H1 (cell line): ENCODE data around the gene CBL. TPM values are rescaled to one million over a fixed set of nuclear protein-coding genes. Genes with fewer than 3 reads are reported as not detected.
A peak's percentile ranks its signal among the peaks of the same experiment; 100 is the strongest.

Experiments
- JUN ChIP-seq: IDR thresholded peaks from 2 replicates; pipeline ENCODE4 v1.6.1; 2011; ENCODE audit warnings: low read depth, mild to moderate bottlenecking, improper control_type of control experiment, low read length
- JUND ChIP-seq: IDR thresholded peaks from 2 replicates; pipeline ENCODE4 v1.6.1; 2011; ENCODE audit warnings: mild to moderate bottlenecking, improper control_type of control experiment, low read length
- KDM1A ChIP-seq: fragments of 200-600, 300-600 bp; sonication (generic); IDR thresholded peaks from 2 replicates; pipeline ENCODE4 v1.7.1; 2016; ENCODE audit warnings: mild to moderate bottlenecking, low read length, borderline replicate concordance
- SIX5 ChIP-seq: IDR thresholded peaks from 2 replicates; pipeline ENCODE4 v1.6.1; 2011; ENCODE audit warnings: mild to moderate bottlenecking, low read depth, low read length
- polyA plus RNA-seq, 7 experiments: library from polyadenylated mRNA; depleted of rRNA in 3 of 7; stranded (reverse) in 5 of 7; unstranded in 2 of 7; fragments of >200 nt in 5 of 7; fragments of 200-250 nt in 2 of 7; gene quantifications; 1 replicate in 5 of 7; 2 replicates in 1 of 7; 4 replicates in 1 of 7; pipeline versions ENCODE4 v1.2.1 to v1.2.3, GENCODE V29; 2011 to 2013; ENCODE audit warnings: missing spikeins in 2 of 7, mixed read lengths in 2 of 7
- total RNA-seq: library from RNA; stranded (reverse); fragmentation: NEBNext Ultra II Directional; extraction: Animal tissue kit (Norgen Biotek cat#: 25700); gene quantifications from 2 replicates; pipeline ENCODE4 v1.2.1, GENCODE V29; 2021

The CBL gene
- total and polyA plus RNA-seq, 2 of the 8 experiments (the other 6 are each of a cell fraction or from before 2014, with no cell fraction given), result 23.1 to 57.8 TPM

GRCh38 chr11:119169282-119169719, 36.8 kb upstream of the CBL start (continued):
- TF ChIP-seq JUND (peak; percentile 63), JUN (peak; percentile 37; the same call in 1 of the 2 replicates), KDM1A (no peak), SIX5 (no peak)
- TF ChIP-seq, all 59 proteins: peak for 11
